GM18505 (cell line): Measurements from ENCODE around the gene USP48.
"Not testable (repeated sequence)": the region's sequence is repeated elsewhere in the genome, so short reads cannot be mapped to it uniquely, and the experiment has no call there.

Source experiments
- ATAC-seq: cut with Tn5 transposase; IDR thresholded peaks from one replicate; pipeline ENCODE4 v1.9.1; 2021; ENCODE audit not compliant: unreplicated experiment
- POLR2A ChIP-seq: IDR thresholded peaks from 4 replicates; pipeline ENCODE4 v1.6.1; 2011; ENCODE audit warnings: borderline replicate concordance; ENCODE audit not compliant: insufficient read depth, insufficient read length; ENCODE audit errors: extremely low read depth

The USP48 gene

GRCh38 chr1:21795075-21795474 lies 12.1 kb upstream of the USP48 start:
- no peak for TF ChIP-seq POLR2A
- ATAC-seq: no peak

GRCh38 chr1:21794656-21795055 lies 11.7 kb upstream of the USP48 start:
- ATAC-seq: no peak
- no peak for TF ChIP-seq POLR2A

- no peak for ATAC-seq
- TF ChIP-seq POLR2A: no peak
Observed at GRCh38 chr1:21793104-21793503, 10.2 kb upstream of the USP48 start.

- TF ChIP-seq POLR2A: no peak
- ATAC-seq: no peak
Observed at GRCh38 chr1:21786640-21787039, 3.7 kb upstream of the USP48 start.

- ATAC-seq: not testable (repeated sequence)
Observed at GRCh38 chr1:21785764-21786163, 2.8 kb upstream of the USP48 start.

- ATAC-seq: no peak
- TF ChIP-seq POLR2A: no peak
Observed at GRCh38 chr1:21783679-21784603, 992 bp upstream of the USP48 start.

- peak; percentile 21 for ATAC-seq
- TF ChIP-seq POLR2A: no peak
Observed at GRCh38 chr1:21782349-21782867, 541 bp downstream of the USP48 start.

GRCh38 chr1:21781815-21782348 lies 1.1 kb downstream of the USP48 start:
- TF ChIP-seq POLR2A: no peak
- no peak for ATAC-seq

GRCh38 chr1:21779613-21780521 lies 3.1 kb downstream of the USP48 start:
- no peak for ATAC-seq
- no peak for TF ChIP-seq POLR2A

- ATAC-seq: no peak
- no peak for TF ChIP-seq POLR2A
Observed at GRCh38 chr1:21778405-21778727, 4.6 kb downstream of the USP48 start.

- ATAC-seq: not testable (repeated sequence)
Observed at GRCh38 chr1:21776925-21777324, 6.0 kb downstream of the USP48 start.

- TF ChIP-seq POLR2A: no peak
- ATAC-seq: no peak
Observed at GRCh38 chr1:21775985-21776562, 6.9 kb downstream of the USP48 start.

- no peak for ATAC-seq
- TF ChIP-seq POLR2A: no peak
Observed at GRCh38 chr1:21775550-21775914, 7.4 kb downstream of the USP48 start.
